B cell (primary cell): ENCODE data around the gene SCG2. TPM values are rescaled to one million over a fixed set of nuclear protein-coding genes. Genes with fewer than 3 reads are reported as not detected.

Source experiments
- ATAC-seq: fragments of 200-7000 bp; cut with Tn5 transposase; one replicate; pipeline ENCODE4 v1.10.0; 2021; ENCODE audit warnings: low read depth, mild to moderate bottlenecking, moderate number of reproducible peaks, moderate library complexity
- CTCF ChIA-PET: fragments of 350-600 bp; sonication (Branson Sonifier 250); formaldehyde crosslinking; loops from one replicate; lab custom pipeline; 2021; ENCODE audit warnings: antibody characterized with exemption, inconsistent platforms; lab: Charles Lee
- POLR2A ChIA-PET: fragments of 350-600 bp; sonication (Branson Sonifier 250); formaldehyde crosslinking; loops from one replicate; lab custom pipeline; 2021; ENCODE audit warnings: antibody characterized with exemption; lab: Charles Lee
- DNase-seq: peaks from one replicate; pipeline ENCODE4 v3.0.0; 2013
- H2AFZ ChIP-seq: 2 replicates; pipeline ENCODE4 v1.6.1; 2012; ENCODE audit warnings: mild to moderate bottlenecking, low read depth, low read length; ENCODE audit not compliant: insufficient read depth, poor library complexity, severe bottlenecking
- H3K27ac ChIP-seq, 2 donors: 1 replicate in 1 of 2; 2 replicates in 1 of 2; pipeline ENCODE4 v1.5.1; 2012 to 2013; ENCODE audit warnings: low read length in 2 of 2, mild to moderate bottlenecking in 2 of 2, moderate library complexity in 1 of 2
- H3K27me3 ChIP-seq, 4 experiments: fragments of 200-600 bp in 1 of 4; sonication (generic) in 1 of 4; replicated peaks in 1 of 4; 1 replicate in 2 of 4; 2 replicates in 2 of 4; pipeline versions ENCODE4 v1.6.1 to v1.7.0; 2013 to 2016; ENCODE audit warnings: low read length in 3 of 4, mild to moderate bottlenecking in 2 of 4, mixed read lengths in 1 of 4, moderate library complexity in 1 of 4; ENCODE audit not compliant: insufficient read depth in 4 of 4, control insufficient read depth in 3 of 4; ENCODE audit errors: control extremely low read depth in 1 of 4
- H3K36me3 ChIP-seq, 2 experiments: replicated peaks in 1 of 2; 1 replicate in 1 of 2; 2 replicates in 1 of 2; pipeline versions ENCODE4 v1.6.1 to v1.7.1; 2013; ENCODE audit warnings: low read length in 1 of 2; ENCODE audit not compliant: insufficient read depth in 2 of 2, control insufficient read depth in 1 of 2; ENCODE audit errors: control extremely low read depth in 1 of 2, extremely low read depth in 1 of 2
- H3K4me1 ChIP-seq, 2 donors: fragments of 200-600 bp in 1 of 2; sonication (generic) in 1 of 2; 1 replicate in 1 of 2; 2 replicates in 1 of 2; pipeline versions ENCODE4 v1.5.1 to v1.6.1; 2013 to 2017; ENCODE audit warnings: low read length in 2 of 2; ENCODE audit not compliant: control insufficient read depth in 2 of 2, insufficient read depth in 2 of 2
- H3K4me2 ChIP-seq: replicated peaks from 2 replicates; pipeline ENCODE3; 2012; ENCODE audit warnings: mild to moderate bottlenecking, low read depth, low read length; ENCODE audit not compliant: poor library complexity, severe bottlenecking
- H3K4me3 ChIP-seq, 5 experiments: fragments of 200-600 bp in 1 of 5; sonication (generic) in 1 of 5; 1 replicate in 3 of 5; 2 replicates in 2 of 5; pipeline versions ENCODE4 v1.5.1 to v1.7.0; 2011 to 2016; ENCODE audit warnings: low read length in 4 of 5, mild to moderate bottlenecking in 4 of 5, low read depth in 2 of 5, control low read depth in 1 of 5, moderate library complexity in 1 of 5; ENCODE audit not compliant: insufficient read depth in 1 of 5; ENCODE audit errors: control extremely low read depth in 1 of 5, extremely low read depth in 1 of 5
- H3K79me2 ChIP-seq: fragments of 200-600 bp; sonication (generic); one replicate; pipeline ENCODE4 v1.6.0; 2016; ENCODE audit warnings: low read length; ENCODE audit not compliant: control insufficient read depth, insufficient read depth
- H3K9ac ChIP-seq: fragments of 200-600 bp; sonication (generic); 2 replicates; pipeline ENCODE4 v1.6.1; 2017; ENCODE audit warnings: mild to moderate bottlenecking, low read length, moderate library complexity
- H3K9me3 ChIP-seq, 3 donors: one replicate each; pipeline versions ENCODE4 v1.6.1 to v1.7.1; 2013; ENCODE audit warnings: low read length in 2 of 3; ENCODE audit not compliant: control insufficient read depth in 2 of 3, insufficient read depth in 1 of 3; ENCODE audit errors: control extremely low read depth in 1 of 3
- H4K20me1 ChIP-seq: 2 replicates; pipeline ENCODE4 v1.6.0; 2012; ENCODE audit warnings: mild to moderate bottlenecking, low read length; ENCODE audit not compliant: insufficient read depth, control insufficient read depth, poor library complexity, severe bottlenecking
- H3K27ac Mint-ChIP-seq: one replicate; pipeline ENCODE4 v1.8.0; 2021; ENCODE audit warnings: mixed read lengths
- H3K27me3 Mint-ChIP-seq: one replicate; pipeline ENCODE4 v1.8.0; 2021; ENCODE audit warnings: mixed read lengths
- H3K4me1 Mint-ChIP-seq: one replicate; pipeline ENCODE4 v1.8.0; 2021; ENCODE audit warnings: mixed read lengths
- H3K4me3 Mint-ChIP-seq: one replicate; pipeline ENCODE4 v1.8.0; 2021; ENCODE audit warnings: mixed read lengths
- H3K9me3 Mint-ChIP-seq: one replicate; pipeline ENCODE4 v1.8.0; 2022; ENCODE audit warnings: mixed read lengths; ENCODE audit not compliant: insufficient read depth
- EZH2 ChIP-seq: IDR thresholded peaks from 2 replicates; pipeline ENCODE4 v1.6.1; 2012; ENCODE audit warnings: borderline replicate concordance, low read depth, mild to moderate bottlenecking, moderate library complexity, low read length; ENCODE audit not compliant: insufficient read depth, poor library complexity, severe bottlenecking
- WGBS: methylation state at CpG from one replicate; pipeline ENCODE4 v1.1.5; 2013; ENCODE audit warnings: missing lambda C conversion rate; ENCODE audit not compliant: insufficient coverage; 5-methylcytosine and 5-hydroxymethylcytosine counted together
- intact Hi-C: fragments of 100-400 bp; cut with micrococcal nuclease; formaldehyde crosslinking; loops from one replicate; pipeline ENCODE4 v1.10.0; 2022
- polyA plus RNA-seq: library from polyadenylated mRNA; depleted of rRNA; stranded (reverse); fragments of >200 nt; gene quantifications from 2 replicates; pipeline ENCODE4 v1.2.3, GENCODE V29; 2012
- total RNA-seq, 2 donors: library from RNA; stranded (reverse); fragments of 120-200 nt in 1 of 2; gene quantifications; 1 replicate in 1 of 2; 2 replicates in 1 of 2; pipeline versions ENCODE4 v1.2.3 to v1.2.4, GENCODE V29; 2013 to 2022
- TF ChIP-seq, protein P1 (sequence below): fragments of 200-600 bp; IDR thresholded peaks from one replicate; pipeline ENCODE4 v1.8.0; 2022; ENCODE audit warnings: antibody characterized with exemption, mild to moderate bottlenecking

The SCG2 gene
- total and polyA plus RNA-seq, 2 donors (not counting 1 experiment from before 2014, with no cell fraction given) = 0.12 to 0.44 TPM

DNA sequence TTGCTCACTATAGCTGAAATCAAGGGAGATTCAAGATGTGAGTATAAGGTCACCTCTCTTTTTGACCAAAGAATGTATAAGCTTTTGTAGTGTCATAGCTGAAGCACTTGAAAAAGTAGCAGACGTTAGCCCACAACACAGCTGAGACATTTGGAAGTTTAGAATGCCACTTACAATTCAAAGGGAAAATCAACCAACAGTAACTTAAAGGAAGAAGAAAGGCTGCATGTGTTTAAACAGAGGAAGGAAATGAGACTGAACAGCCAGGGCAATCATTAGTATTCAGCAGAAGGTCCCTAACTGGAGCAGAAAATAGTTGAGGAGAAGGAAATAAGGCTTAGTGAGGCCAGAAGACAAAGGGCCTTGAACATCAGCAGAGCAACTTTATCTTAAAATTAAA, 23.5 kb upstream of the SCG2 start:
- CTCF ChIA-PET = no interaction called here
- WGBS = no CpG with 5 or more reads among the region's 1 CpG

DNA sequence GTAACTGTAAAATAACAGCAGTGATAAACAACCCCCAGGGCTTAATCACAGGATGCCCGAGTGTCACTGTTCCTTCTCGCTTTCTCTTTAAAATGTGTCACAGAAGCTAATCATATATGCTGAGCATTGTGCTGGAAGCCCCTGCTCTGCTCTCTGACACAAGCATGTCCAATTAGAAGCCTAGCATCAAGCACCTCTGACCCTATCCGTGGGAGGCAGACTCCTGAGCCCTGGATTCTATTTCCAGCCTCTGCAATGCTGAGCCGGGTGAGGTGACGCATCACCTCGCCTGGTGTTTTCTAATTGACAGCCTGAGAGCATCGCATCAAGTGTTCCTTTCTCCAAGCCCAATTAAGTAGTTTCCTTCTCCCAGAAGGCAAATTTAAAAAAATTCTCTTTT, 19.7 kb upstream of the SCG2 start:
- Histone ChIP-seq H3K9ac (no peak overlapping the region), H3K79me2 (no peaks in the 10 kb centered on the region), H2AFZ (no peak overlapping the region), H3K36me3 (no peaks in the 10 kb centered on the region), H3K27ac (no peak overlapping the region), H3K9me3 (peaks cover 0 to 1% (median 0%) of the 10 kb centered on the region in 3 donors), H4K20me1 (no peaks in the 10 kb centered on the region), H3K27me3 (peaks cover 0 to 4% (median 0%) of the 10 kb centered on the region in 4 experiments), H3K4me3 (no peak overlapping the region), H3K4me1 (no peaks in the 10 kb centered on the region), H3K4me2 (no peak overlapping the region)
- Mint-ChIP-seq H3K4me1 (no peaks in the 10 kb centered on the region), H3K9me3 (no peaks in the 10 kb centered on the region), H3K27ac (no peak overlapping the region), H3K27me3 (peaks cover 34% of the 10 kb centered on the region), H3K4me3 (no peak overlapping the region)
- ChIA-PET CTCF (no interaction called here), POLR2A (no interaction called here)
- TF ChIP-seq, protein P1, sequence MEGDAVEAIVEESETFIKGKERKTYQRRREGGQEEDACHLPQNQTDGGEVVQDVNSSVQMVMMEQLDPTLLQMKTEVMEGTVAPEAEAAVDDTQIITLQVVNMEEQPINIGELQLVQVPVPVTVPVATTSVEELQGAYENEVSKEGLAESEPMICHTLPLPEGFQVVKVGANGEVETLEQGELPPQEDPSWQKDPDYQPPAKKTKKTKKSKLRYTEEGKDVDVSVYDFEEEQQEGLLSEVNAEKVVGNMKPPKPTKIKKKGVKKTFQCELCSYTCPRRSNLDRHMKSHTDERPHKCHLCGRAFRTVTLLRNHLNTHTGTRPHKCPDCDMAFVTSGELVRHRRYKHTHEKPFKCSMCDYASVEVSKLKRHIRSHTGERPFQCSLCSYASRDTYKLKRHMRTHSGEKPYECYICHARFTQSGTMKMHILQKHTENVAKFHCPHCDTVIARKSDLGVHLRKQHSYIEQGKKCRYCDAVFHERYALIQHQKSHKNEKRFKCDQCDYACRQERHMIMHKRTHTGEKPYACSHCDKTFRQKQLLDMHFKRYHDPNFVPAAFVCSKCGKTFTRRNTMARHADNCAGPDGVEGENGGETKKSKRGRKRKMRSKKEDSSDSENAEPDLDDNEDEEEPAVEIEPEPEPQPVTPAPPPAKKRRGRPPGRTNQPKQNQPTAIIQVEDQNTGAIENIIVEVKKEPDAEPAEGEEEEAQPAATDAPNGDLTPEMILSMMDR = no peak
- no peak for TF ChIP-seq EZH2
- DNase-seq = no peak
- 76% methylated on average over 7 of the region's 7 CpGs for WGBS
- intact Hi-C loops = no loop called here
- no peak for ATAC-seq

More for the DNA sequence above, 23.5 kb upstream of the SCG2 start:
- ATAC-seq (no peak), DNase-seq (no peak)
- no peaks in the 10 kb centered on the region for H4K20me1 ChIP-seq
- H3K9ac ChIP-seq = no peak overlapping the region
- TF ChIP-seq EZH2 = no peak
- TF ChIP-seq, protein P1 = no peak
- Mint-ChIP-seq H3K9me3 (no peaks in the 10 kb centered on the region), H3K4me3 (no peak overlapping the region), H3K27me3 (peaks cover 35% of the 10 kb centered on the region), H3K27ac (no peak overlapping the region), H3K4me1 (no peaks in the 10 kb centered on the region)
- no peak overlapping the region for H3K4me2 ChIP-seq
- H3K9me3 ChIP-seq = peaks cover 0 to 1% (median 0%) of the 10 kb centered on the region in 3 donors
- H3K36me3 ChIP-seq = no peaks in the 10 kb centered on the region
- no peak overlapping the region for H3K27ac ChIP-seq
- H3K4me3 ChIP-seq = no peak overlapping the region
- intact Hi-C loops = no loop called here
- H2AFZ ChIP-seq = no peak overlapping the region
- H3K79me2 ChIP-seq = no peaks in the 10 kb centered on the region
- H3K4me1 ChIP-seq = no peaks in the 10 kb centered on the region
- H3K27me3 ChIP-seq = peaks cover 0 to 4% (median 0%) of the 10 kb centered on the region in 4 experiments
- POLR2A ChIA-PET = no interaction called here
